CD4-positive, alpha-beta T cell treated with Interleukin-6 for 4 hours (primary cell): ENCODE measurements around the gene UST.
"Not testable (repeated sequence)": the region's sequence is repeated elsewhere in the genome, so short reads cannot be mapped to it uniquely, and the experiment has no call there.

Experiments
- DNase-seq: peaks from one replicate; pipeline ENCODE4 v3.0.0-alpha.2; 2020; ENCODE audit warnings: mixed read lengths

The UST gene

GRCh38 chr6:148981515-148981914 is 234.7 kb downstream of the UST start:
- no peak for DNase-seq

GRCh38 chr6:148983101-148983761 is 236.4 kb downstream of the UST start:
- DNase-seq = no peak

- DNase-seq = no peak
These were observed 237.1 kb downstream of the UST start for GRCh38 chr6:148983966-148984365.

GRCh38 chr6:148984531-148985056 is 237.8 kb downstream of the UST start:
- no peak for DNase-seq

GRCh38 chr6:148985499-148985898 is 238.7 kb downstream of the UST start:
- DNase-seq = no peak

- DNase-seq = no peak
These were observed 239.8 kb downstream of the UST start for GRCh38 chr6:148986608-148987007.

GRCh38 chr6:148987982-148988381 is 241.2 kb downstream of the UST start:
- no peak for DNase-seq

GRCh38 chr6:148989585-148989984 is 242.8 kb downstream of the UST start:
- DNase-seq = no peak

GRCh38 chr6:148990403-148990802 is 243.6 kb downstream of the UST start:
- DNase-seq = no peak

GRCh38 chr6:148996815-148997214 is 250.0 kb downstream of the UST start:
- no peak for DNase-seq

GRCh38 chr6:148997865-148998264 is 251.0 kb downstream of the UST start:
- no peak for DNase-seq

- no peak for DNase-seq
These were observed 251.9 kb downstream of the UST start for GRCh38 chr6:148998704-148999103.

- DNase-seq = no peak
These were observed 252.7 kb downstream of the UST start for GRCh38 chr6:148999501-148999900.

- DNase-seq = no peak
These were observed 253.2 kb downstream of the UST start for GRCh38 chr6:148999929-149000468.

GRCh38 chr6:149001422-149001821 is 254.6 kb downstream of the UST start:
- no peak for DNase-seq

- DNase-seq = no peak
These were observed 256.7 kb downstream of the UST start for GRCh38 chr6:149003560-149003959.

GRCh38 chr6:149004664-149005063 is 257.8 kb downstream of the UST start:
- no peak for DNase-seq

- DNase-seq = not testable (repeated sequence)
These were observed 259.4 kb downstream of the UST start for GRCh38 chr6:149006236-149006635.

- DNase-seq = no peak
These were observed 259.8 kb downstream of the UST start for GRCh38 chr6:149006671-149007070.

- no peak for DNase-seq
These were observed 261.0 kb downstream of the UST start for GRCh38 chr6:149007846-149008245.

- no peak for DNase-seq
These were observed 261.9 kb downstream of the UST start for GRCh38 chr6:149008741-149009140.

- DNase-seq = no peak
These were observed 265.3 kb downstream of the UST start for GRCh38 chr6:149012040-149012545.

- DNase-seq = no peak
These were observed 266.9 kb downstream of the UST start for GRCh38 chr6:149013586-149014344.
